Measurements from ENCODE around the gene TRIM44.
A peak's percentile ranks its signal among the peaks of the same experiment; 100 is the strongest.
"Not testable (repeated sequence)": the region's sequence is repeated elsewhere in the genome, so short reads cannot be mapped to it uniquely, and the experiment has no call there.

The TRIM44 gene

DNA sequence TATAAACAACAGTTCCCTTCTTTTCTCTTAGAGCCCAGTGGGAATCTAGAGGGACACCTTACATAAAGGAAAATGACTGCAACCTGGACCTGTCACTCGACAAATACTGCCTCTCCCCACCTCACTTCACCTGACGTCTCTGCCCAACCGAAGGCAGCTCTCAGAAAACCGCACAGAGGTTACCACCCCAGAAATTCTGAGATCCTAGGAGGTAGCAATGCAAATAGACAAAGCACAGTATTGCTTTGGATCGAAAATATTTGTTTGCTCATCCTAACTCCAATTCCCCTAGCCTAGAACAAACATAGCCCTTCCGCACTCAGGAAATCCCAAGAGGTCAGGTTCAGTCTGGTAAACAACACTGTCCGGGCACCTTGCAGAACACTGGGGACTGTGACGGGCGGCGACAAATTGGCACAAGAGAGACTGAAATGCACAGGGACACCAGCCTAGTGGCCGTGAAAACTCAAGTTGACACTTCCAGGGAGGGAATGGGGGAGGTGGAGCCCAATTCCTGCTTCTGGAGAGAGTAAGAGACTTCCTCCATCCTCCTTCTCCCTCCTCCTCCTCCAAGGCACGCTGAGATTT is 420 bp upstream of the TRIM44 start:
- peak; percentile 64 for FAIRE-seq
- no peak for TF ChIP-seq PAX5 (IDR thresholded peaks at IDR 0.05; ENCODE audit: insufficient read depth, low read length, severe bottlenecking)
- no peak for TF ChIP-seq POLR2AphosphoS5 (IDR thresholded peaks at IDR 0.05; ENCODE audit: low read depth, low read length)
- no peak for TF ChIP-seq POLR2A (IDR thresholded peaks at IDR 0.05; ENCODE audit: low read depth, low read length)
- no peak for TF ChIP-seq TAF1 (IDR thresholded peaks at IDR 0.05; ENCODE audit: low read depth, low read length)
- no peak for TF ChIP-seq POU2F2 (IDR thresholded peaks at IDR 0.05; ENCODE audit: low read depth, low read length)
- no peak for TF ChIP-seq SPI1 (IDR thresholded peaks at IDR 0.05; ENCODE audit: low read depth, low read length)
- DNase-seq (ENCODE audit: insufficient read length, low spot score), result peak; percentile 7

- FAIRE-seq, result no peak
- no peak for DNase-seq (ENCODE audit: insufficient read length, low spot score)
- TF ChIP-seq SPI1 (IDR thresholded peaks at IDR 0.05; ENCODE audit: low read depth, low read length) (0 out of 2 replicates have a peak, but pooled peaks have one; percentile 9), POLR2AphosphoS5 (IDR thresholded peaks at IDR 0.05; ENCODE audit: low read depth, low read length) (no peak)
Observed at GRCh38 chr11:35663408-35663702, 780 bp downstream of the TRIM44 start.

GRCh38 chr11:35664977-35665441 is 2.4 kb downstream of the TRIM44 start:
- DNase-seq (ENCODE audit: insufficient read length, low spot score) (no peak), FAIRE-seq (no peak)
- TF ChIP-seq PAX5 (IDR thresholded peaks at IDR 0.05; ENCODE audit: insufficient read depth, low read length, severe bottlenecking) (no peak), POLR2AphosphoS5 (IDR thresholded peaks at IDR 0.05; ENCODE audit: low read depth, low read length) (no peak), TAF1 (IDR thresholded peaks at IDR 0.05; ENCODE audit: low read depth, low read length) (no peak), SPI1 (IDR thresholded peaks at IDR 0.05; ENCODE audit: low read depth, low read length) (no peak)

- TF ChIP-seq POLR2A (IDR thresholded peaks at IDR 0.05; ENCODE audit: low read depth, low read length), result no peak
- no peak for TF ChIP-seq POU2F2 (IDR thresholded peaks at IDR 0.05; ENCODE audit: low read depth, low read length)
- TF ChIP-seq SPI1 (IDR thresholded peaks at IDR 0.05; ENCODE audit: low read depth, low read length), result no peak
- TF ChIP-seq PAX5 (IDR thresholded peaks at IDR 0.05; ENCODE audit: insufficient read depth, low read length, severe bottlenecking), result no peak
- no peak for TF ChIP-seq POLR2AphosphoS5 (IDR thresholded peaks at IDR 0.05; ENCODE audit: low read depth, low read length)
- TF ChIP-seq TAF1 (IDR thresholded peaks at IDR 0.05; ENCODE audit: low read depth, low read length), result no peak
- no peak for FAIRE-seq
- no peak for DNase-seq (ENCODE audit: insufficient read length, low spot score)
Observed at GRCh38 chr11:35667257-35667656, 4.7 kb downstream of the TRIM44 start.

DNA sequence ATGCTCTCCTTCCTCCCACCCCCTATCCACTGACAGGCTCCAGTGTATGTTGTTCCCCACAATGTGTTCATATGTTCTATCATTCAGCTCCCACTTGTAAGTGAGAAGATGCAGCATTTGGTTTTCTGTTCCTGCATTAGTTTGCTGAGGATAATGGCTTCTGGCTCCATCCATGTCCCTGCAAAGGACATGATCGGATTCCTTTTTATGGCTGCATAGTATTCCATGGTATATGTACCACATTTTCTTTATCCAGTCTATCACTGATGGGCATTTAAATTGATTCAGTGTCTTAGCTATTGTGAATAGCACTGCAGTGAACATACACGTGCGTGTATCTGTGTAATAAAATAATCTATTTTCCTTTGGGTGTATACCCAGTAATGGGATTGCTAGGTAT is 5.8 kb downstream of the TRIM44 start:
- FAIRE-seq, result peak; percentile 35
- DNase-seq (ENCODE audit: insufficient read length, low spot score), result not testable (repeated sequence)

GRCh38 chr11:35671396-35672127 is 9.0 kb downstream of the TRIM44 start:
- TF ChIP-seq POU2F2 (IDR thresholded peaks at IDR 0.05; ENCODE audit: low read depth, low read length) (no peak), PAX5 (IDR thresholded peaks at IDR 0.05; ENCODE audit: insufficient read depth, low read length, severe bottlenecking) (no peak), POLR2A (IDR thresholded peaks at IDR 0.05; ENCODE audit: low read depth, low read length) (no peak), POLR2AphosphoS5 (IDR thresholded peaks at IDR 0.05; ENCODE audit: low read depth, low read length) (no peak), SPI1 (IDR thresholded peaks at IDR 0.05; ENCODE audit: low read depth, low read length) (no peak), TAF1 (IDR thresholded peaks at IDR 0.05; ENCODE audit: low read depth, low read length) (no peak)
- no peak for DNase-seq (ENCODE audit: insufficient read length, low spot score)
- no peak for FAIRE-seq

DNA sequence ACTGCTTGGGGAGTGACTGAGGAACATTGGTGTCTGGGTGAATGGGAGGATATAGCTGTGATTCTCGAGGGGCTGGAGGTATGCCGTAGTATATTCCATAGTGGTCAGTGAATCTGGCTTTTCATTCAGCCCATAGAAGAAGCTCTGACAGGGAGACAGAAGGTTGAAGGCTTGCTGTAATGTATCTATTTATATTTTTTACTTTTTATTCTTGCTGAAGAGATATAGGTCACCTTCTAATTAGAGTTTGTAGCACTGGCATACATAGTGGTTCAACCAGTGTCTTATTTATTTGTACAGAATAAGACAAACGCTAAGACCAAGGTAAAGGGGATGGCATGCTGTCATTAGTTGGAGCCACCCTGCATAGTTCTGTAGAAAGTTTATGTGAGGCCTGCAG is 10.0 kb downstream of the TRIM44 start:
- no peak for TF ChIP-seq POU2F2 (IDR thresholded peaks at IDR 0.05; ENCODE audit: low read depth, low read length)
- TF ChIP-seq PAX5 (IDR thresholded peaks at IDR 0.05; ENCODE audit: insufficient read depth, low read length, severe bottlenecking), result no peak
- TF ChIP-seq POLR2A (IDR thresholded peaks at IDR 0.05; ENCODE audit: low read depth, low read length), result no peak
- no peak for TF ChIP-seq SPI1 (IDR thresholded peaks at IDR 0.05; ENCODE audit: low read depth, low read length)
- TF ChIP-seq TAF1 (IDR thresholded peaks at IDR 0.05; ENCODE audit: low read depth, low read length), result no peak
- no peak for TF ChIP-seq POLR2AphosphoS5 (IDR thresholded peaks at IDR 0.05; ENCODE audit: low read depth, low read length)
- no peak for DNase-seq (ENCODE audit: insufficient read length, low spot score)
- FAIRE-seq, result no peak

GRCh38 chr11:35675901-35676610 is 13.5 kb downstream of the TRIM44 start:
- DNase-seq (ENCODE audit: insufficient read length, low spot score) (no peak), FAIRE-seq (peak; percentile 35)
- TF ChIP-seq POLR2AphosphoS5 (IDR thresholded peaks at IDR 0.05; ENCODE audit: low read depth, low read length) (no peak), PAX5 (IDR thresholded peaks at IDR 0.05; ENCODE audit: insufficient read depth, low read length, severe bottlenecking) (no peak), POU2F2 (IDR thresholded peaks at IDR 0.05; ENCODE audit: low read depth, low read length) (no peak), SPI1 (IDR thresholded peaks at IDR 0.05; ENCODE audit: low read depth, low read length) (no peak), TAF1 (IDR thresholded peaks at IDR 0.05; ENCODE audit: low read depth, low read length) (no peak), POLR2A (IDR thresholded peaks at IDR 0.05; ENCODE audit: low read depth, low read length) (no peak)

GRCh38 chr11:35676611-35676965 is 14.0 kb downstream of the TRIM44 start:
- DNase-seq (ENCODE audit: insufficient read length, low spot score), result no peak
- no peak for TF ChIP-seq PAX5 (IDR thresholded peaks at IDR 0.05; ENCODE audit: insufficient read depth, low read length, severe bottlenecking)
- TF ChIP-seq TAF1 (IDR thresholded peaks at IDR 0.05; ENCODE audit: low read depth, low read length), result no peak
- no peak for TF ChIP-seq POLR2A (IDR thresholded peaks at IDR 0.05; ENCODE audit: low read depth, low read length)
- no peak for TF ChIP-seq POLR2AphosphoS5 (IDR thresholded peaks at IDR 0.05; ENCODE audit: low read depth, low read length)
- TF ChIP-seq SPI1 (IDR thresholded peaks at IDR 0.05; ENCODE audit: low read depth, low read length), result no peak
- TF ChIP-seq POU2F2 (IDR thresholded peaks at IDR 0.05; ENCODE audit: low read depth, low read length), result no peak
- FAIRE-seq, result no peak

DNA sequence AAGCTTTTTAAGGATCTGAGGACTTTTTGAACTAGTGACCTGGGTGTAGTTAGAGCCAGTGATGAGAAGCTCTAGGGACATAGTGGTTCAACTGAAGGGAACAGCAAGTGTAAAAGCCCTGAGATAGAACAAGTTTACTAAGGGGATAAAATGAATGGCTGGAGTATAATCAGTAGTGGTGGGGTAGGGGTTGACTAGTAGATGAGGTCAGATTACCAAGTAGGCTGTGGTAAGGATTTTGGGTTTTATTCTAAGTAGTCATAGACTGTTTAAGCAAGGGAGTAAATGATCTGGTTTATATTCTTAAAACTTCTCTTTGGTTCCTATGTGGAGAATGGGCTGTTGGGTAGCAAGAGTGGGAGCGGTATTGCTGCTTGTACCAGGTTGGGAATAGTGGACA is 15.3 kb downstream of the TRIM44 start:
- FAIRE-seq, result no peak
- TF ChIP-seq PAX5 (IDR thresholded peaks at IDR 0.05; ENCODE audit: insufficient read depth, low read length, severe bottlenecking) (no peak), POLR2AphosphoS5 (IDR thresholded peaks at IDR 0.05; ENCODE audit: low read depth, low read length) (no peak), TAF1 (IDR thresholded peaks at IDR 0.05; ENCODE audit: low read depth, low read length) (no peak), POLR2A (IDR thresholded peaks at IDR 0.05; ENCODE audit: low read depth, low read length) (no peak)
- DNase-seq (ENCODE audit: insufficient read length, low spot score), result no peak

Measured in GM12891 (cell line).